AG08395 (cell line): ENCODE data around the gene TMEM252.

Experiments
- DNase-seq: peaks from one replicate; pipeline ENCODE4 v3.0.0; 2012; ENCODE audit warnings: mixed read lengths, low spot score

Gene TMEM252

DNA sequence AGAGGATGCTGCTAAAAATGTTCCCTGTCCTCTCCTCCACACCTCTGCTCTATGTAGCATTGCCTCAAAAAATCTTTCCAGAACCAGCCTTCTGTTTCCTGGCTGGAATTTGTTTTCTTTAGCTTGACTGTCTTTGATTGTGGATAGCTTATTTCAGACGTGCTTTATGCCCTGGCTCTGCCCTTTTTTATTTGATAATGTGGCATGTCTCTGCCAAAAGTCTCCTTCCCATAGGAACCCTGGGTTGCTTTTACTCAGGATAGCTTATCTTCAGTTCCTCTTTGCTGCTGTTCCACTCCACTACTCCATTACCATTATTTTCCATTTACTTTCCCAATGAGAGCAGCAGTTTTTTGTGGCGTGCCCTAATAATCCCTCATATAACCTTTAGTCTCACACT, 885 bp upstream of the TMEM252 start:
- DNase-seq, result no peak

DNA sequence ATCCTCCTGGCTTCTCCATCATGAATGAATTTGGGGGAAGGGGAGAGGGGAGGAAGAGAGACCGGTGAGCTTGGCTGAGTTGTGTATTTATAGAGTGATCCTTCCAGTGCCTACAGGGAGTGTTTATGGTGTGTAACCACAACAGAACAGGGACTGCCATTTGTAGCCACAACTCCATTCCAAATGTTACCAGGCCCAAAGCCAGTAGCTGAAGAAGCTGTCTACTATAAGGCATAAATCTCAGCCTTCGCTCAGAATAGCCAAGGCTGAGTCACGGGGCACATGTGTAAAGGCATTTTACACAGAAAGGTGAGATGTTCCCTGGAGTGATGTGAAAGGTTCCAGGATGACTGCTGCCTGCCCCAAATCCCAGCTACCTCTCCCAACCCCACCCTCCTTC, 2.5 kb downstream of the TMEM252 start:
- no peak for DNase-seq

- DNase-seq, result no peak
These were observed 3.1 kb downstream of the TMEM252 start for GRCh38 chr9:68537616-68537880.

- DNase-seq, result no peak
These were observed 3.6 kb downstream of the TMEM252 start for GRCh38 chr9:68536876-68537615.

- DNase-seq, result no peak
These were observed 7.0 kb downstream of the TMEM252 start for GRCh38 chr9:68533678-68534077.

- no peak for DNase-seq
These were observed 8.6 kb downstream of the TMEM252 start for GRCh38 chr9:68532131-68532530.

- DNase-seq, result no peak
These were observed 10.1 kb downstream of the TMEM252 start for GRCh38 chr9:68530618-68531017.

DNA sequence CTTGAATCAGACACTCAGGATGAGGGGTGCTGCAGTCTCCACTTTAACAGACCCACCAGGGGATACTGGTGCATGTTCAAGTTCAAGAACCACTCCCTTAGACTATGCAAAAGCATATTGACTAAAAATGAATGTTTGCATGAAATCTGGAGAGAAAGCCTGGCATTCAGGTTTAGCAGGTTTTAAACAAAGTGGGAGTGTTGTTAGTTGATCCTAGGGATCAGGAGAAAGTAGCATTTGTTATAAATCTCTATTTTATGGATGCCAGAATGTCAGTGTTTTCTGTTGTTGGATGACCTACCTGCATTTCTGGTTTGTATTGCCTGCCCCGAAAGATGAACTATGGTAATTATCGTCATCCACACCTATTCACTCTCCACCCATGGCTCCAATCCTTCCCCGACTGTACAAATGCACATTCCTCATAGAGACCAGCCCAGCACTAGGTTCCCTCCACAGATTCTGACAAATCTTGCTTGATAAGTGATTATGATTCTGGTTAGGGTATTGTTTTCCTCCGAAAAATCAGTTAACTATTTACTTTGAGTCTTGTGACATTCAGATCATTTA, 17.2 kb downstream of the TMEM252 start:
- DNase-seq, result no peak

DNA sequence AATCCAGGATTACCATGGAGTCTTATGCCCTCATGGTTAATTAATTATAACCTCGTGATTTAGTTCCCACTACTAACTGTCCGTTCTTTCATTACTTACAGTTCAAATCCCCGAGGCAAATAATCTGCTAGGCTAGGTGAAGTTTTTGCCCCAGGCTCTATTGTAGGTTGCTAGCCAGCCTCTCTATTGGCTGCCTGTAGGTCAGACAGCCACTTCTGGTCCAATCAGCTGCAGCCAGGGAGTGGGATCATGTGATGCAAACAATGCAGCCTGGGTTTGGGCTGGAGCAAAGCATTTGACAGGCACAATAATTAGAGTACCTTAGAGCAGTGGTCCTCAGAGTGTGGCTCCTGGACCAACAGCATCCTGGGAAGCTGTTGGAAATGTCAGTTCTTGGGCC, 17.7 kb downstream of the TMEM252 start:
- no peak for DNase-seq

- DNase-seq, result no peak
These were observed 18.6 kb downstream of the TMEM252 start for GRCh38 chr9:68522131-68522530.

GRCh38 chr9:68515326-68516017, 25.2 kb downstream of the TMEM252 start:
- no peak for DNase-seq

GRCh38 chr9:68513981-68514380, 26.7 kb downstream of the TMEM252 start:
- DNase-seq, result no peak

- DNase-seq, result no peak
These were observed 27.3 kb downstream of the TMEM252 start for GRCh38 chr9:68513385-68513784.

DNA sequence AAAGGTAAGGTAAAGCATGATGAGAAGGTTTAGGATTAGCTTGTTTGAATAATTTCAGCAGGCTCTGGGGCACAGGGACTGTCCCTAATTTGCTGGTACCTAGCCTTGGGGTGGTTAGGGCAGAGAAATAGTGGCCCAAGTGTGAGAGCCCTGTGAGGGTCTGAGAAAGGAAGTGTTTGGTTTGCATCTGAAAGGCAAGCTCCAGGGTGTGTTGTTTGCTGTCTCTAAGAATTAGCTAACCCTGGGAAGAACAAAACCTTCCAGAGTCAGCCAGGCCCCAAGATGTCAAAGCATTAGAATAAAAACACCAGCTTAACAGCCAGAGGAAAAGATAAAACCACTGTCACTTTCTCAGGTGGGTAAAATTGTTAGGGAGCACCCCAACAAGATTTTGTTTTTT, 31.0 kb downstream of the TMEM252 start:
- no peak for DNase-seq

DNA sequence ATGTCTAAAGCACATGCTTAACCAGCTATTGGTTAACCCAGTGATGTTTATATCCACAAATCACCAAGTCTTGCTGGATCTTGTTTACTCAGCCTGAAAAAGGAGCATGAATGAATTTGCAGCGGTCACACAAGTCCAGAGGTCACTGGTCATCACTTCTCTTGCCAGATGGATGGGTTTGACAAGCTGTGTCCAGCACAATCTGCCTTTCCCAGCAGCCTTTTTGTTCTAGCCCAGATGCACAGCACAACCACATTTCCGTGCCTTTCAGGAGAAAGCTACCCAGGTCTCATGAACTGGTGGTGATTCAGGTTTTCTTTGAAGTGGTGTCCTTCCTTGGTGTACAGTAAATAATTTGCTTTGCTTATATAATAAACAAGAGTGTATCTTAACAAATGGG, 32.1 kb downstream of the TMEM252 start:
- DNase-seq, result no peak

GRCh38 chr9:68507806-68508145, 32.9 kb downstream of the TMEM252 start:
- DNase-seq, result no peak

GRCh38 chr9:68507130-68507805, 33.4 kb downstream of the TMEM252 start:
- DNase-seq, result peak; percentile 29

DNA sequence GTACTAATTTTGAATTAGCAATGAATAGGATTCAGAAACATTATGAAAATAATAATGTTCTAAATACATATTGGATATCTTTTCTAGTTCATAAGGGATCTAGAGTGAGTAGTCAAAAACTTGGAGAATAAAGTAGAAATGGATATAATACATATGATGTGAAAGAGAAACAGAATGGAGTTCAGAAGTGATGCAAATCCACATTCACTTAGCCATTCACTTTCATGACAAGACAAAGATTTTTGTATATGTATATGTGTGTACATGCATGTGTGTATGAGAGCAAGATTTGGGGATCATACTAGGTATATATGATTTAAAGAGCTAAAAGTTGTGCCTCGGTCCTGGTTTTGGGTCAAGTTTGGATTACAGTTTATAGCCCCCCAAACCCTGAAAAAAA, 34.1 kb downstream of the TMEM252 start:
- no peak for DNase-seq

DNA sequence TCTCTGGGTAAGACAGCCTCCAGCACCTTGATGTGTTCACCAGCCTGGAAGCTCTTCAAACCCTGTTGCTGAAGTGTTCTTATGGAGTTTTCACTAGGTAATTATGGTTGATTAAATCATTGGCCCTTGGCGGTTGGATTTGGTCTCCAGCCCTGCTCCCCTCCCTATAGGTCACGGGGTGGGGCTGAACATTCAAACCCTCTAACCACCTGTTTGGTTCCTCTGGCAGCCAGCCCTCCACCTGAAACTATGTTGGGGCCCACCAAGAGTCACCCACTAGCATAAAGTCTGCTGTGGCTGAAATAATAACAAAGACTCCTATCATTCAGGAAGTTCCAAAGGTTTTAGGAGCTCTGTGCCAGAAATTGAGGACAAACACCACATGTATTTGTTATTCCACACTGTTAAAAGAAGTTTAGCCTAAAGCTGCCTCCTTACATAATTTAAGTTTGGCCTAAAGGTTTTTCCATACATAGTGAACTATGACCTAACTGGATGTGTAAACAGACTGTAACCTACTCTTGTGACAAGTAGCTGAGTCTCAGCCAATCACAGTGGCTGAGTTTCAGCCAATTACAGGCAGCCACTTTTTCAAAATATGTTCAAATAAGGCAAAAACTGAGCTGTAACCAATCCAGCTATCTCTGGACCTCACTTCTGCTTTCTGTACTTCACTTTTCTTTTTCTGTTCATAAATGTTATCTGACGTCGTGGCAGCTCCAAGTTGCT, 34.8 kb downstream of the TMEM252 start:
- DNase-seq, result no peak

- DNase-seq, result no peak
These were observed 38.4 kb downstream of the TMEM252 start for GRCh38 chr9:68502279-68502678.

DNA sequence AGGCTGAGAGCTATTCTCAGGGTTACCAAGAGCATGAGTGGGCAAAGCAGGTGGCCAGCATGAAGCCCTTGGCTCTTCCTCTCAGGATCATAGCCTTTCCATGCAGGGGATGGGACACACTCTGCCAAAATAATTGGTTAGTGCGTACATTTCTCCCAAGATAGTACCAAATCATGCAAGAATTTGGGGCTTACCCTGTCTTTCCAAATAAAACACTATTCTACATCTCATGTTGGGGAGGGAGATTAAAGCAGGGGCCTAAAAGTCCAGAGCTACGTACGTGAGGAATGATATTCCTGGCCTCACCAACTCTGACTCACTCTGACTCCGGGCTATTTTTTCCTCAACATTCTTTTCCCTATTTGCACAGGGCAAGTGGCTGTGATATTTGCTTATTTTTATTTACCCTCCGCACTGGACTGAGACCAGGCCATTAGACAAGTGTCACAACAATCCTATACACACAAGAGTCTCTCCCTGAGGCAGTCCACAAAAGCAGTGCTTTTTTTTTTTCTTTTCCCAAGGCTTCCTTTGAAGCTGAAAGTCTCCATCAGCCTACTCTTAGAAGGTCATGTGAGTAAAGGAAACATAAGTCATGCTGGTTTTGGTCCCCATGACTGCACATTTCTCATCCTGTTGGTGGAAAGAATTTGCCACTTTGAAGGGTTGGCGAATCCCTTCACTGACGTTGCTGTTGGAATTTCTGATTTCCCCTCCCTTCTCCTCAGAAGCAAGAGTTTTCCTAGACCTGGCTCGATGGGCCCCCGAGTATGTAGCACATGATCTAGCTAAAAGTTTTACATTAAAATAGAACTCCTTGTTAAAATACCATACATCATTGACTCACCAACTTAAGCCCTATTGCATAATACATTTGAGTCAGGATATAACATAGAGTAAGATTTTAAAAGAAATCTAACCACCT, 40.0 kb downstream of the TMEM252 start:
- no peak for DNase-seq

DNA sequence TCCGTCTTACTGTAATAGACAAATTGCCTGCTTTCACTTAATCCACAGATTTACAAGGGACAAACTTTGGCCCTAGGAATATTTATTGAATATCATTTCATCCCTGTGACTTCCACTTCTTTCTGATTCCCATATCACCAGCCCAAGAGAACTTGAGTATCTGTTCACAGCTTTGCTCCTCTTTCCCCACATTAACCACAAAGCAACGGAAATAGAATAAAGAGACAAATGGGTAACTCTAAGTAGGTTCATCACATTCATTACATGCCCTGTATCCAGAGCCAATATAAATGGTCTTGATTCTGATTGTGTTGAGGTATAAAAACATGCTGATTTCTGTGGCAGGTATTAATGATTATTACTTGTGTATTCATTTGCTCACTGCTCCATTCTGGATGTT, 41.9 kb downstream of the TMEM252 start:
- DNase-seq, result no peak
